NCI-H1694 treated with DMSO at 0.1 percent for 48 hours (cell line): ENCODE measurements around the gene HDLBP.
A peak's percentile ranks its signal among the peaks of the same experiment; 100 is the strongest.

Experiments used
- DNase-seq: peaks from one replicate; lab custom pipeline; 2025; lab: John Stamatoyannopoulos, UW

The HDLBP gene

GRCh38 chr2:241315093-241315878, at the start of gene HDLBP:
Gene HDLBP, minus strand, starts transcription at chr2:241315672. Its CDS starts 48,803 bp downstream, at chr2:241266869.
- DNase-seq, result peak; percentile 94

- no peak for DNase-seq
Observed at GRCh38 chr2:241364781-241365180, 49.3 kb upstream of the HDLBP start.

GRCh38 chr2:241363426-241363825, 48.0 kb upstream of the HDLBP start:
- no peak for DNase-seq

- no peak for DNase-seq
Observed at GRCh38 chr2:241359481-241360045, 44.1 kb upstream of the HDLBP start.

GRCh38 chr2:241358470-241358869, 43.0 kb upstream of the HDLBP start:
- DNase-seq, result no peak

- no peak for DNase-seq
Observed at GRCh38 chr2:241357531-241357930, 42.1 kb upstream of the HDLBP start.

GRCh38 chr2:241356871-241357260, 41.4 kb upstream of the HDLBP start:
- no peak for DNase-seq

GRCh38 chr2:241355983-241356870, 40.8 kb upstream of the HDLBP start, which contains the start of gene FARP2:
Gene FARP2, plus strand, starts transcription at chr2:241356285. Its CDS starts 16,823 bp downstream, at chr2:241373108.
- DNase-seq, result peak; percentile 97

- DNase-seq, result peak; percentile 12
Observed at GRCh38 chr2:241354668-241355658, 39.5 kb upstream of the HDLBP start.

- DNase-seq, result no peak
Observed at GRCh38 chr2:241352227-241352626, 36.8 kb upstream of the HDLBP start.

GRCh38 chr2:241351640-241352031, 36.2 kb upstream of the HDLBP start:
- DNase-seq, result no peak

- no peak for DNase-seq
Observed at GRCh38 chr2:241350878-241351639, 35.6 kb upstream of the HDLBP start.

- DNase-seq, result no peak
Observed at GRCh38 chr2:241350530-241350877, 35.0 kb upstream of the HDLBP start.

GRCh38 chr2:241349941-241350340, 34.5 kb upstream of the HDLBP start:
- DNase-seq, result no peak

- DNase-seq, result no peak
Observed at GRCh38 chr2:241344925-241345651, 29.6 kb upstream of the HDLBP start.

- DNase-seq, result no peak
Observed at GRCh38 chr2:241340631-241341163, 25.2 kb upstream of the HDLBP start.

- no peak for DNase-seq
Observed at GRCh38 chr2:241339839-241340630, 24.6 kb upstream of the HDLBP start.

GRCh38 chr2:241334813-241335212, 19.3 kb upstream of the HDLBP start:
- DNase-seq, result no peak

GRCh38 chr2:241330616-241330981, 15.1 kb upstream of the HDLBP start:
- no peak for DNase-seq
